Glutamatergic neuron (in vitro differentiated cells): ENCODE results near the gene OR2V1. TPM values are rescaled to one million over a fixed set of nuclear protein-coding genes. Genes with fewer than 3 reads are reported as not detected.
"Not testable (repeated sequence)": the region's sequence is repeated elsewhere in the genome, so short reads cannot be mapped to it uniquely, and the experiment has no call there.

Experiments used
- DNase-seq: peaks from one replicate; pipeline ENCODE4 v3.0.0; 2022
- H3K27ac Mint-ChIP-seq: one replicate; pipeline ENCODE4 v1.8.0; 2020; ENCODE audit warnings: mild to moderate bottlenecking, mixed read lengths, inconsistent platforms; ENCODE audit not compliant: unreplicated experiment
- H3K27me3 Mint-ChIP-seq: one replicate; pipeline ENCODE4 v1.8.0; 2020; ENCODE audit warnings: mild to moderate bottlenecking, moderate library complexity, mixed read lengths, inconsistent platforms; ENCODE audit not compliant: unreplicated experiment
- H3K36me3 Mint-ChIP-seq: one replicate; pipeline ENCODE4 v1.8.0; 2020; ENCODE audit warnings: mild to moderate bottlenecking, mixed read lengths, inconsistent platforms; ENCODE audit not compliant: unreplicated experiment
- H3K4me1 Mint-ChIP-seq: one replicate; pipeline ENCODE4 v1.8.0; 2020; ENCODE audit warnings: mild to moderate bottlenecking, low read depth, mixed read lengths, inconsistent platforms; ENCODE audit not compliant: unreplicated experiment
- H3K4me3 Mint-ChIP-seq: one replicate; pipeline ENCODE4 v1.8.0; 2020; ENCODE audit warnings: mild to moderate bottlenecking, mixed read lengths, inconsistent platforms; ENCODE audit not compliant: unreplicated experiment
- H3K9me3 Mint-ChIP-seq: one replicate; pipeline ENCODE4 v1.8.0; 2020; ENCODE audit warnings: mild to moderate bottlenecking, moderate library complexity, mixed read lengths, inconsistent platforms; ENCODE audit not compliant: unreplicated experiment
- CTCF ChIP-seq: fragments of 200-600 bp; sonication (generic); IDR thresholded peaks from one replicate; pipeline ENCODE4 v1.5.0; 2021; ENCODE audit not compliant: partially characterized antibody, unreplicated experiment
- total RNA-seq: library from RNA; stranded (reverse); fragmentation: NEBNext Ultra II Directional; extraction: Animal tissue kit (Norgen Biotek cat#: 25700); gene quantifications from one replicate; pipeline ENCODE4 v1.2.1, GENCODE V29; 2021; ENCODE audit not compliant: unreplicated experiment

The OR2V1 gene
- total RNA-seq, 1 donor from 2014 or later: not detected

GRCh38 chr5:181131514-181131913 lies 545 bp upstream of the OR2V1 start:
- TF ChIP-seq CTCF: no peak
- no peak overlapping the region for H3K4me3 Mint-ChIP-seq
- DNase-seq: no peak
- H3K27me3 Mint-ChIP-seq: peaks cover 10% of the 10 kb centered on the region
- H3K4me1 Mint-ChIP-seq: peaks cover 3% of the 10 kb centered on the region
- H3K27ac Mint-ChIP-seq: no peak overlapping the region
- peaks cover 4% of the 10 kb centered on the region for H3K9me3 Mint-ChIP-seq
- H3K36me3 Mint-ChIP-seq: no peaks in the 10 kb centered on the region

- H3K4me1 Mint-ChIP-seq, H3K27ac Mint-ChIP-seq, H3K4me3 Mint-ChIP-seq, H3K36me3 Mint-ChIP-seq, DNase-seq, H3K9me3 Mint-ChIP-seq: not testable (repeated sequence)
- H3K27me3 Mint-ChIP-seq: peaks cover 12% of the 10 kb centered on the region
Measured at GRCh38 chr5:181130081-181130480, 888 bp downstream of the OR2V1 start.

- TF ChIP-seq CTCF: no peak
- Mint-ChIP-seq H3K4me1 (peaks cover 3% of the 10 kb centered on the region), H3K27ac (no peak overlapping the region), H3K27me3 (peaks cover 12% of the 10 kb centered on the region), H3K4me3 (no peak overlapping the region), H3K9me3 (peaks cover 4% of the 10 kb centered on the region), H3K36me3 (no peaks in the 10 kb centered on the region)
- DNase-seq: no peak
Measured at GRCh38 chr5:181129601-181130000, 1.4 kb downstream of the OR2V1 start.

GRCh38 chr5:181127907-181128626 lies 2.9 kb downstream of the OR2V1 start:
- no peak overlapping the region for H3K4me3 Mint-ChIP-seq
- TF ChIP-seq CTCF: no peak
- DNase-seq: no peak
- peaks cover 12% of the 10 kb centered on the region for H3K27me3 Mint-ChIP-seq
- peaks cover 3% of the 10 kb centered on the region for H3K4me1 Mint-ChIP-seq
- H3K9me3 Mint-ChIP-seq: peaks cover 4% of the 10 kb centered on the region
- no peaks in the 10 kb centered on the region for H3K36me3 Mint-ChIP-seq
- H3K27ac Mint-ChIP-seq: no peak overlapping the region

GRCh38 chr5:181127456-181127855 lies 3.5 kb downstream of the OR2V1 start:
- Mint-ChIP-seq H3K4me1 (peaks cover 3% of the 10 kb centered on the region), H3K27ac (no peak overlapping the region), H3K27me3 (peaks cover 12% of the 10 kb centered on the region), H3K9me3 (peaks cover 6% of the 10 kb centered on the region), H3K4me3 (no peak overlapping the region), H3K36me3 (no peaks in the 10 kb centered on the region)
- no peak for DNase-seq
- no peak for TF ChIP-seq CTCF
